Activated B cell treated with CpG ODN at 0.5 μM for 24 hours (primary cell): Measurements from ENCODE around the gene LCA5L. TPM values are rescaled to one million over a fixed set of nuclear protein-coding genes. Genes with fewer than 3 reads are reported as not detected.
A peak's percentile ranks its signal among the peaks of the same experiment; 100 is the strongest.

ENCODE experiments used
- ATAC-seq: fragments of 200-7000 bp; cut with Tn5 transposase; one replicate; pipeline ENCODE4 v1.10.0; 2021; ENCODE audit warnings: low read depth, mild to moderate bottlenecking, moderate library complexity
- CTCF ChIA-PET: fragments of 350-600 bp; sonication (Branson Sonifier 250); formaldehyde crosslinking; loops from one replicate; lab custom pipeline; 2021; ENCODE audit warnings: antibody characterized with exemption; lab: Charles Lee
- POLR2A ChIA-PET: fragments of 350-600 bp; sonication (Branson Sonifier 250); formaldehyde crosslinking; loops from one replicate; lab custom pipeline; 2021; ENCODE audit warnings: antibody characterized with exemption; lab: Charles Lee
- DNase-seq: peaks from one replicate; pipeline ENCODE4 v3.0.0; 2022
- H3K27ac Mint-ChIP-seq: one replicate; pipeline ENCODE4 v1.8.0; 2020; ENCODE audit warnings: mixed read lengths
- H3K27me3 Mint-ChIP-seq: one replicate; pipeline ENCODE4 v1.8.0; 2021; ENCODE audit warnings: mixed read lengths
- H3K36me3 Mint-ChIP-seq: one replicate; pipeline ENCODE4 v1.8.0; 2021; ENCODE audit warnings: low read depth, mixed read lengths
- H3K4me1 Mint-ChIP-seq: one replicate; pipeline ENCODE4 v1.8.0; 2021; ENCODE audit warnings: mixed read lengths
- H3K4me3 Mint-ChIP-seq: one replicate; pipeline ENCODE4 v1.8.0; 2020; ENCODE audit warnings: mild to moderate bottlenecking, mixed read lengths
- H3K9me3 Mint-ChIP-seq: one replicate; pipeline ENCODE4 v1.8.0; 2020; ENCODE audit warnings: mixed read lengths
- intact Hi-C: fragments of 100-400 bp; cut with micrococcal nuclease; formaldehyde crosslinking; loops from one replicate; pipeline ENCODE4 v1.15.1; 2024
- total RNA-seq: library from RNA; stranded (reverse); gene quantifications from 2 replicates; pipeline ENCODE4 v1.2.3, GENCODE V29; 2022
- TF ChIP-seq, protein P1 (sequence below): fragments of 200-600 bp; IDR thresholded peaks from one replicate; pipeline ENCODE4 v1.8.0; 2022; ENCODE audit warnings: antibody characterized with exemption, mild to moderate bottlenecking

The LCA5L gene
- total RNA-seq, 1 donor from 2014 or later, result 0.33 TPM

DNA sequence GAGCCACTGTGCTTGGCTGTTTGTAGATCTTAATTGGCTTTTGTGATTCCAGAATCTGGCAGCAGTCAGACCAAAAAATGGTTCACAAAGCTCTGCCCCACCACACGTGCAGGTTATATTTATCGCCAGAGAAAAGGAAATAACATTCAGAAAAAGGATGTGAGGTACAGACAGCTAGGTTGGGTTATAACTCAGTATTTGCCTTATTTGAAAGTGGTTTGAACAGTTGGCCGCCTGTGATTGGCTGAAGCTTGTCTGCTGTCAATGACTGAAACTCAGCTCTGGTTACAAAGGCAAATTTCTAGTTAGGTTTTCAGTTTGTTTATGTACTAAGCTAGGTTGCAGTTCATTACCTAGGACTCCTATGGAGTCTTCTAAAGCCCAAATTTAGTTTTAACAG is 15.8 kb upstream of the LCA5L start:
- ChIA-PET CTCF (no interaction called here), POLR2A (no interaction called here)
- ATAC-seq (peak; percentile 21), DNase-seq (no peak)
- TF ChIP-seq, protein P1, sequence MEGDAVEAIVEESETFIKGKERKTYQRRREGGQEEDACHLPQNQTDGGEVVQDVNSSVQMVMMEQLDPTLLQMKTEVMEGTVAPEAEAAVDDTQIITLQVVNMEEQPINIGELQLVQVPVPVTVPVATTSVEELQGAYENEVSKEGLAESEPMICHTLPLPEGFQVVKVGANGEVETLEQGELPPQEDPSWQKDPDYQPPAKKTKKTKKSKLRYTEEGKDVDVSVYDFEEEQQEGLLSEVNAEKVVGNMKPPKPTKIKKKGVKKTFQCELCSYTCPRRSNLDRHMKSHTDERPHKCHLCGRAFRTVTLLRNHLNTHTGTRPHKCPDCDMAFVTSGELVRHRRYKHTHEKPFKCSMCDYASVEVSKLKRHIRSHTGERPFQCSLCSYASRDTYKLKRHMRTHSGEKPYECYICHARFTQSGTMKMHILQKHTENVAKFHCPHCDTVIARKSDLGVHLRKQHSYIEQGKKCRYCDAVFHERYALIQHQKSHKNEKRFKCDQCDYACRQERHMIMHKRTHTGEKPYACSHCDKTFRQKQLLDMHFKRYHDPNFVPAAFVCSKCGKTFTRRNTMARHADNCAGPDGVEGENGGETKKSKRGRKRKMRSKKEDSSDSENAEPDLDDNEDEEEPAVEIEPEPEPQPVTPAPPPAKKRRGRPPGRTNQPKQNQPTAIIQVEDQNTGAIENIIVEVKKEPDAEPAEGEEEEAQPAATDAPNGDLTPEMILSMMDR, result no peak
- intact Hi-C loops, result no loop called here
- Mint-ChIP-seq H3K27ac (no peak overlapping the region), H3K4me3 (no peak overlapping the region), H3K9me3 (peaks cover 5% of the 10 kb centered on the region), H3K27me3 (no peaks in the 10 kb centered on the region), H3K36me3 (no peaks in the 10 kb centered on the region), H3K4me1 (peaks cover 5% of the 10 kb centered on the region)

- ATAC-seq (no peak), DNase-seq (no peak)
- peaks cover 6% of the 10 kb centered on the region for H3K27me3 Mint-ChIP-seq
- H3K36me3 Mint-ChIP-seq, result no peaks in the 10 kb centered on the region
- POLR2A ChIA-PET, result no interaction called here
- no peak overlapping the region for H3K27ac Mint-ChIP-seq
- H3K4me1 Mint-ChIP-seq, result peaks cover 5% of the 10 kb centered on the region
- no peak overlapping the region for H3K4me3 Mint-ChIP-seq
- TF ChIP-seq, protein P1, result no peak
- intact Hi-C loops, result no loop called here
- CTCF ChIA-PET, result no interaction called here
- no peaks in the 10 kb centered on the region for H3K9me3 Mint-ChIP-seq
Observed at GRCh38 chr21:39456665-39457064, 11.1 kb upstream of the LCA5L start.

- DNase-seq, result no peak
- CTCF ChIA-PET, result no interaction called here
- H3K9me3 Mint-ChIP-seq, result no peaks in the 10 kb centered on the region
- POLR2A ChIA-PET, result no interaction called here
- H3K4me1 Mint-ChIP-seq, result no peaks in the 10 kb centered on the region
- H3K27me3 Mint-ChIP-seq, result peaks cover 8% of the 10 kb centered on the region
- H3K27ac Mint-ChIP-seq, result no peak overlapping the region
- TF ChIP-seq, protein P1, result no peak
- intact Hi-C loops, result no loop called here
- no peak overlapping the region for H3K4me3 Mint-ChIP-seq
- no peak for ATAC-seq
- H3K36me3 Mint-ChIP-seq, result no peaks in the 10 kb centered on the region
Observed at GRCh38 chr21:39454949-39455668, 9.5 kb upstream of the LCA5L start.

DNA sequence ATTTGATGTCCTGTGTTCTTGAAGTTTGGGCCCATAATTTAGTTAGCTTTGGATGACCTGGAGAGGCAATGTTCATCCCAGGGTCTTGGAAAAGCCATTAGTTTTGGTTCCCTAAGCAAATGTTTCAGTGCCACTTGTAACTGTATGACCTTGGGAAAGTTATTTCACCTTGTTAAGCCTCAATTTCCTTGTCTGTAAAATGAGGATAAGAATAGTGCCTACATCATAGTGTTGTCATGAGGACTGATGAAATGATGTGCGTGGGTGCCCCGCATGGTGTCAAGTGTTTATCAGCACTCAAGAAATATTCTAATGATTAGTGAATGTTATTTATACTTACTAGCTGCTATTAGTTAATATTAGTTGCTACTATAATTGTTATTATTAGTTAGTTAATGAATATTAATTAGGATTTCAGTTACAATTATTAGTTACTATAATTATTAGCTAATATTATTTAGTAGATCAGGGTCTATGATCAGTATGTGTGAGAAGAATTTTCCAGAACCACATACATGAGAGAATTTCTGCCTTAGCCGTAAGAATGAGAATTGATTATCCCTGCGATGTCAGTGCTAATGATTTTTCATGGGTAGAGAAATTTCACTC is 8.1 kb upstream of the LCA5L start:
- Mint-ChIP-seq H3K4me1 (no peaks in the 10 kb centered on the region), H3K36me3 (no peaks in the 10 kb centered on the region), H3K9me3 (no peaks in the 10 kb centered on the region), H3K27ac (no peak overlapping the region), H3K4me3 (no peak overlapping the region), H3K27me3 (peaks cover 8% of the 10 kb centered on the region)
- TF ChIP-seq, protein P1, result no peak
- no peak for ATAC-seq
- intact Hi-C loops, result no loop called here
- no peak for DNase-seq
- ChIA-PET POLR2A (no interaction called here), CTCF (no interaction called here)

GRCh38 chr21:39452970-39453342 is 7.4 kb upstream of the LCA5L start:
- Mint-ChIP-seq H3K9me3 (no peaks in the 10 kb centered on the region), H3K4me3 (no peak overlapping the region), H3K27ac (no peak overlapping the region), H3K4me1 (no peaks in the 10 kb centered on the region), H3K36me3 (no peaks in the 10 kb centered on the region), H3K27me3 (peaks cover 8% of the 10 kb centered on the region)
- ChIA-PET CTCF (no interaction called here), POLR2A (no interaction called here)
- TF ChIP-seq, protein P1, result no peak
- intact Hi-C loops, result no loop called here
- no peak for ATAC-seq
- DNase-seq, result no peak
